HCT116 (cell line): ENCODE results near the gene C2CD2. TPM values are rescaled to one million over a fixed set of nuclear protein-coding genes. Genes with fewer than 3 reads are reported as not detected.

Experiments used
- ATAC-seq: fragments of 200-7000 bp; cut with Tn5 transposase; 2 replicates; pipeline ENCODE4 v1.9.1; 2020; ENCODE audit warnings: mild to moderate bottlenecking, moderate library complexity
- BruUV-seq: library from RNA; stranded (reverse); fragments of 400-500 nt; replicated peaks from 2 replicates; lab custom pipeline; 2021; lab: Mats Ljungman, UMichigan
- CTCF ChIA-PET: fragments of 300-600 bp; sonication (Branson Sonifier 250); formaldehyde crosslinking; loops from one replicate; lab custom pipeline; 2021; ENCODE audit warnings: antibody characterized with exemption; lab: Charles Lee
- POLR2A ChIA-PET: fragments of 300-600, 350-600 bp; sonication (Branson Sonifier 250); formaldehyde crosslinking; loops from one replicate; lab custom pipeline; 2021; ENCODE audit warnings: antibody characterized with exemption; lab: Charles Lee
- RAD21 ChIA-PET, 2 experiments: fragments of 300-600 bp; sonication (Branson Sonifier 250); formaldehyde crosslinking; loops; one replicate each; lab custom pipeline; 2023; ENCODE audit warnings: low total read pairs in 2 of 2; ENCODE audit not compliant: uncharacterized antibody in 2 of 2, unreplicated experiment in 2 of 2, low non-redundant PET in 1 of 2; lab: Charles Lee
- DNase-seq: peaks from one replicate; pipeline ENCODE4 v3.0.0-alpha.2; 2010; ENCODE audit warnings: low read depth, low spot score
- H2AFZ ChIP-seq: fragments of 200-600 bp; shearing (Covaris generic), sonication (generic); 2 replicates; pipeline ENCODE4 v1.6.1; 2017; ENCODE audit warnings: low read depth, mixed run types, mixed read lengths, antibody characterized with exemption, low read length; ENCODE audit not compliant: poor library complexity, severe bottlenecking
- H3K27ac ChIP-seq: 2 replicates; pipeline ENCODE4 v1.5.1; 2012; ENCODE audit warnings: low read depth, low read length
- H3K27me3 ChIP-seq: fragments of 200-600 bp; sonication (generic); 2 replicates; pipeline ENCODE4 v1.6.1; 2016; ENCODE audit warnings: mixed run types, low read length, mixed read lengths; ENCODE audit not compliant: insufficient read depth
- H3K36me3 ChIP-seq, 2 experiments: fragments of 200-500 bp in 1 of 2; fragments of 200-600 bp in 1 of 2; sonication (Bioruptor generic) in 1 of 2; sonication (generic) in 1 of 2; 2 replicates each; pipeline versions ENCODE4 v1.5.1 to v1.6.1; 2014 to 2016; ENCODE audit warnings: low read length in 2 of 2, inconsistent platforms in 1 of 2, mixed read lengths in 1 of 2, mixed run types in 1 of 2; ENCODE audit not compliant: insufficient read depth in 2 of 2, control insufficient read depth in 1 of 2
- H3K4me1 ChIP-seq, 2 experiments: fragments of 200-600 bp in 1 of 2; sonication (generic) in 1 of 2; 2 replicates each; pipeline versions ENCODE4 v1.5.1 to v1.6.1; 2012 to 2017; ENCODE audit warnings: low read length in 2 of 2, inconsistent platforms in 1 of 2, mild to moderate bottlenecking in 1 of 2, mixed read lengths in 1 of 2, mixed run types in 1 of 2, moderate library complexity in 1 of 2; ENCODE audit not compliant: insufficient read depth in 2 of 2, control insufficient read depth in 1 of 2
- H3K4me2 ChIP-seq: fragments of 200-600 bp; sonication (generic); 2 replicates; pipeline ENCODE4 v1.6.1; 2017; ENCODE audit warnings: mixed run types, low read length, mixed read lengths
- H3K4me3 ChIP-seq, 2 experiments: fragments of 200-600 bp in 1 of 2; sonication (generic) in 1 of 2; replicated peaks in 1 of 2; 2 replicates each; pipeline ENCODE4 v1.5.1; 2011 to 2016; ENCODE audit warnings: low read length in 2 of 2, control low read depth in 1 of 2, low read depth in 1 of 2, mild to moderate bottlenecking in 1 of 2, mixed read lengths in 1 of 2, mixed run types in 1 of 2
- H3K79me2 ChIP-seq: fragments of 200-600 bp; sonication (generic); 2 replicates; pipeline ENCODE4 v1.6.1; 2017; ENCODE audit warnings: mild to moderate bottlenecking, mixed run types, low read length, moderate library complexity, mixed read lengths; ENCODE audit not compliant: insufficient read depth
- H3K9ac ChIP-seq: fragments of 200-600 bp; sonication (generic); 2 replicates; pipeline ENCODE4 v1.6.1; 2016; ENCODE audit warnings: low read length, mixed read lengths
- H3K9me2 ChIP-seq: fragments of 200-600 bp; sonication (generic), shearing (Covaris generic); 2 replicates; pipeline ENCODE4 v1.6.1; 2017; ENCODE audit warnings: mixed run types, mild to moderate bottlenecking, moderate library complexity; ENCODE audit not compliant: insufficient read depth
- H3K9me3 ChIP-seq, 2 experiments: fragments of 200-500 bp in 1 of 2; fragments of 200-600 bp in 1 of 2; sonication (Bioruptor generic) in 1 of 2; sonication (generic) in 1 of 2; 2 replicates each; pipeline ENCODE4 v1.6.1; 2014 to 2017; ENCODE audit warnings: low read length in 2 of 2, mixed read lengths in 2 of 2, inconsistent platforms in 1 of 2, low read depth in 1 of 2, mild to moderate bottlenecking in 1 of 2, mixed run types in 1 of 2, moderate library complexity in 1 of 2; ENCODE audit not compliant: control insufficient read depth in 1 of 2, insufficient read depth in 1 of 2
- H4K20me1 ChIP-seq: fragments of 200-600 bp; sonication (generic), shearing (Covaris generic); 2 replicates; pipeline ENCODE4 v1.6.1; 2017; ENCODE audit warnings: mixed run types, mild to moderate bottlenecking, moderate library complexity; ENCODE audit not compliant: insufficient read depth
- CBX3 ChIP-seq: IDR thresholded peaks from 2 replicates; pipeline ENCODE4 v1.6.1; 2012; ENCODE audit warnings: low read depth
- CEBPB ChIP-seq: IDR thresholded peaks from 2 replicates; pipeline ENCODE4 v1.6.1; 2012; ENCODE audit warnings: low read depth
- EGR1 ChIP-seq: IDR thresholded peaks from 2 replicates; pipeline ENCODE4 v1.6.1; 2012; ENCODE audit warnings: low read depth
- EZH2 ChIP-seq: fragments of 200-600 bp; sonication (generic); IDR thresholded peaks from 2 replicates; pipeline ENCODE4 v1.6.1; 2017; ENCODE audit warnings: antibody characterized with exemption, mixed run types
- FOSL1 ChIP-seq: IDR thresholded peaks from 2 replicates; pipeline ENCODE4 v1.6.1; 2012; ENCODE audit warnings: low read depth
- POLR2AphosphoS5 ChIP-seq: IDR thresholded peaks from 2 replicates; pipeline ENCODE4 v1.6.1; 2011; ENCODE audit warnings: mild to moderate bottlenecking, low read depth, low read length, moderate library complexity
- RAD21 ChIP-seq: IDR thresholded peaks from 2 replicates; pipeline ENCODE4 v1.6.1; 2012; ENCODE audit warnings: low read depth, mild to moderate bottlenecking
- SIN3A ChIP-seq: IDR thresholded peaks from 2 replicates; pipeline ENCODE4 v1.6.1; 2012; ENCODE audit warnings: low read depth
- SRF ChIP-seq: IDR thresholded peaks from 2 replicates; pipeline ENCODE4 v1.6.1; 2012; ENCODE audit warnings: low read depth
- TCF7L2 ChIP-seq: IDR thresholded peaks from 2 replicates; pipeline ENCODE4 v1.7.0; 2011; ENCODE audit warnings: borderline replicate concordance, inconsistent platforms; ENCODE audit not compliant: insufficient read depth, insufficient read length; ENCODE audit errors: extremely low read depth
- YY1 ChIP-seq: IDR thresholded peaks from 2 replicates; pipeline ENCODE4 v1.6.1; 2011; ENCODE audit warnings: low read length, low read depth, moderate library complexity, mild to moderate bottlenecking; ENCODE audit not compliant: insufficient replicate concordance; ENCODE audit errors: extremely low read depth
- ZNF274 ChIP-seq: fragments of 200-500 bp; sonication (Bioruptor generic); IDR thresholded peaks from 2 replicates; pipeline ENCODE4 v1.6.1; 2014; ENCODE audit warnings: mild to moderate bottlenecking, low read depth, low read length, inconsistent platforms
- intact Hi-C: fragments of 100-400 bp; cut with micrococcal nuclease; formaldehyde crosslinking; loops from 2 replicates; pipeline ENCODE4 v1.10.0; 2022
- total RNA-seq: library from RNA; stranded (reverse); gene quantifications from one replicate; pipeline ENCODE4 v1.2.1, GENCODE V29; 2021; ENCODE audit not compliant: unreplicated experiment
- TF ChIP-seq, protein P1 (sequence below), 3 experiments: fragments of 200-600 bp in 1 of 3; sonication (generic) in 1 of 3; IDR thresholded peaks in 2 of 3; conservative IDR thresholded peaks in 1 of 3; 2 replicates each; pipeline ENCODE4 v1.5.1; 2012 to 2017; ENCODE audit warnings: low read depth in 2 of 3, low read length in 2 of 3, antibody characterized with exemption in 1 of 3, borderline replicate concordance in 1 of 3, control low read depth in 1 of 3, mild to moderate bottlenecking in 1 of 3, mixed read lengths in 1 of 3, mixed run types in 1 of 3, moderate library complexity in 1 of 3; ENCODE audit not compliant: insufficient read depth in 1 of 3
- TF ChIP-seq, protein P2 (sequence below): IDR thresholded peaks from 2 replicates; pipeline ENCODE4 v1.6.1; 2012; ENCODE audit warnings: low read depth

The C2CD2 gene
- total RNA-seq, 1 experiment from 2014 or later, result 22.0 TPM

DNA sequence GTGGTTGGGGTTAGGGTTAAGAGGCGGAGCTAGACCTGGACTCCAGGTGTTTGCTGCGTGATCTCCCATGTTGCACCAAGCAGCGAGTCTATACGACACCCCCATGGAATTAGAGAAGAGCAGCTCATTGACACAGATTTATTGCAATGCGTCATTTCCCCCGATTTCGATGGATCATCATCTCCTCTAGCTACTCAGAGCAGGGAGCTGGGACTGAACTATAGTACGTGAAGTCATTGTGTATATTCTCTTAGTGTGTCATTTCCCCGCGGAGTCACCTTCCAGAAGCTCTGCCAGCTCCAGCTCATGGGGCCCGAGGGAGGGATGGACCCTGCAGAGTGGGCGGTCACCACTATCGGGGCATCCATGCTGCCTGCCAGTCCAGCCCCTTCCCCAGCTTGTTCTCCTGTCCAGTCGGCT is 7.5 kb upstream of the C2CD2 start:
- H4K20me1 ChIP-seq, result no peaks in the 10 kb centered on the region
- H3K9me3 ChIP-seq, result no peaks in the 10 kb centered on the region
- DNase-seq (no peak), ATAC-seq (no peak)
- no peak overlapping the region for H3K4me2 ChIP-seq
- no peaks in the 10 kb centered on the region for H3K79me2 ChIP-seq
- peaks cover 19 to 30% of the 10 kb centered on the region in 2 experiments for H3K4me1 ChIP-seq
- H3K9me2 ChIP-seq, result no peaks in the 10 kb centered on the region
- no peak overlapping the region for H3K27ac ChIP-seq
- no peaks in the 10 kb centered on the region for H3K36me3 ChIP-seq
- H3K27me3 ChIP-seq, result no peaks in the 10 kb centered on the region
- H2AFZ ChIP-seq, result no peak overlapping the region
- H3K9ac ChIP-seq, result no peak overlapping the region
- BruUV-seq, result no TSS peak
- ChIA-PET RAD21 (no interaction called here), CTCF (no interaction called here), POLR2A (no interaction called here)
- TF ChIP-seq CEBPB (no peak), TCF7L2 (no peak), EZH2 (no peak), ZNF274 (no peak), YY1 (no peak), POLR2AphosphoS5 (no peak), SRF (no peak), EGR1 (no peak), SIN3A (no peak), CBX3 (no peak), FOSL1 (no peak), RAD21 (no peak)
- TF ChIP-seq, protein P1, sequence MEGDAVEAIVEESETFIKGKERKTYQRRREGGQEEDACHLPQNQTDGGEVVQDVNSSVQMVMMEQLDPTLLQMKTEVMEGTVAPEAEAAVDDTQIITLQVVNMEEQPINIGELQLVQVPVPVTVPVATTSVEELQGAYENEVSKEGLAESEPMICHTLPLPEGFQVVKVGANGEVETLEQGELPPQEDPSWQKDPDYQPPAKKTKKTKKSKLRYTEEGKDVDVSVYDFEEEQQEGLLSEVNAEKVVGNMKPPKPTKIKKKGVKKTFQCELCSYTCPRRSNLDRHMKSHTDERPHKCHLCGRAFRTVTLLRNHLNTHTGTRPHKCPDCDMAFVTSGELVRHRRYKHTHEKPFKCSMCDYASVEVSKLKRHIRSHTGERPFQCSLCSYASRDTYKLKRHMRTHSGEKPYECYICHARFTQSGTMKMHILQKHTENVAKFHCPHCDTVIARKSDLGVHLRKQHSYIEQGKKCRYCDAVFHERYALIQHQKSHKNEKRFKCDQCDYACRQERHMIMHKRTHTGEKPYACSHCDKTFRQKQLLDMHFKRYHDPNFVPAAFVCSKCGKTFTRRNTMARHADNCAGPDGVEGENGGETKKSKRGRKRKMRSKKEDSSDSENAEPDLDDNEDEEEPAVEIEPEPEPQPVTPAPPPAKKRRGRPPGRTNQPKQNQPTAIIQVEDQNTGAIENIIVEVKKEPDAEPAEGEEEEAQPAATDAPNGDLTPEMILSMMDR (IDR thresholded peaks at IDR 0.05 in 2 of 3, conservative IDR thresholded peaks at IDR 0.05 in 1 of 3; ENCODE audit: borderline replicate concordance in 1 of 3, insufficient read depth in 1 of 3, low read depth in 2 of 3, low read length in 2 of 3), result no peak
- TF ChIP-seq, protein P2, sequence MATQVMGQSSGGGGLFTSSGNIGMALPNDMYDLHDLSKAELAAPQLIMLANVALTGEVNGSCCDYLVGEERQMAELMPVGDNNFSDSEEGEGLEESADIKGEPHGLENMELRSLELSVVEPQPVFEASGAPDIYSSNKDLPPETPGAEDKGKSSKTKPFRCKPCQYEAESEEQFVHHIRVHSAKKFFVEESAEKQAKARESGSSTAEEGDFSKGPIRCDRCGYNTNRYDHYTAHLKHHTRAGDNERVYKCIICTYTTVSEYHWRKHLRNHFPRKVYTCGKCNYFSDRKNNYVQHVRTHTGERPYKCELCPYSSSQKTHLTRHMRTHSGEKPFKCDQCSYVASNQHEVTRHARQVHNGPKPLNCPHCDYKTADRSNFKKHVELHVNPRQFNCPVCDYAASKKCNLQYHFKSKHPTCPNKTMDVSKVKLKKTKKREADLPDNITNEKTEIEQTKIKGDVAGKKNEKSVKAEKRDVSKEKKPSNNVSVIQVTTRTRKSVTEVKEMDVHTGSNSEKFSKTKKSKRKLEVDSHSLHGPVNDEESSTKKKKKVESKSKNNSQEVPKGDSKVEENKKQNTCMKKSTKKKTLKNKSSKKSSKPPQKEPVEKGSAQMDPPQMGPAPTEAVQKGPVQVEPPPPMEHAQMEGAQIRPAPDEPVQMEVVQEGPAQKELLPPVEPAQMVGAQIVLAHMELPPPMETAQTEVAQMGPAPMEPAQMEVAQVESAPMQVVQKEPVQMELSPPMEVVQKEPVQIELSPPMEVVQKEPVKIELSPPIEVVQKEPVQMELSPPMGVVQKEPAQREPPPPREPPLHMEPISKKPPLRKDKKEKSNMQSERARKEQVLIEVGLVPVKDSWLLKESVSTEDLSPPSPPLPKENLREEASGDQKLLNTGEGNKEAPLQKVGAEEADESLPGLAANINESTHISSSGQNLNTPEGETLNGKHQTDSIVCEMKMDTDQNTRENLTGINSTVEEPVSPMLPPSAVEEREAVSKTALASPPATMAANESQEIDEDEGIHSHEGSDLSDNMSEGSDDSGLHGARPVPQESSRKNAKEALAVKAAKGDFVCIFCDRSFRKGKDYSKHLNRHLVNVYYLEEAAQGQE, result no peak
- H3K4me3 ChIP-seq, result no peak overlapping the region
- intact Hi-C loops, result no loop called here
